Prostate gland (tissue), 2 donors: ENCODE results near the gene CSRNP2. TPM values are rescaled to one million over a fixed set of nuclear protein-coding genes. Genes with fewer than 3 reads are reported as not detected.
A peak's percentile ranks its signal among the peaks of the same experiment; 100 is the strongest.

Experiments
- DNase-seq: peaks from one replicate; pipeline ENCODE4 v3.0.0-alpha.2; 2019; ENCODE audit warnings: low spot score
- H3K27ac ChIP-seq, 2 donors: fragments of 200-600 bp; sonication (generic); 2 replicates each; pipeline ENCODE4 v1.5.1; 2017 to 2019
- H3K27me3 ChIP-seq: fragments of 200-600 bp; sonication (generic); replicated peaks from 2 replicates; pipeline ENCODE4 v1.5.1; 2019; ENCODE audit not compliant: insufficient read depth
- H3K36me3 ChIP-seq, 2 donors: fragments of 200-600 bp; sonication (generic); 1 replicate in 1 of 2; 2 replicates in 1 of 2; pipeline versions ENCODE4 v1.5.1 to v1.8.1; 2017 to 2019
- H3K4me1 ChIP-seq: fragments of 200-600 bp; sonication (generic); replicated peaks from 2 replicates; pipeline ENCODE4 v1.5.1; 2019
- H3K4me3 ChIP-seq, 2 donors: fragments of 200-600 bp; sonication (generic); 2 replicates each; pipeline ENCODE4 v1.5.1; 2017 to 2019
- H3K9me3 ChIP-seq: fragments of 200-600 bp; sonication (generic); 2 replicates; pipeline ENCODE4 v1.5.1; 2017
- POLR2A ChIP-seq: fragments of 450-650 bp; IDR thresholded peaks from one replicate; pipeline ENCODE4 v1.6.1; 2016; ENCODE audit warnings: antibody characterized with exemption, mild to moderate bottlenecking
- POLR2AphosphoS5 ChIP-seq: sonication (generic); formaldehyde crosslinking; IDR thresholded peaks from one replicate; pipeline ENCODE4 v1.6.1; 2017; ENCODE audit warnings: antibody characterized with exemption
- WGBS: methylation state at CpG from one replicate; pipeline ENCODE4 v1.1.5; 2018; 5-methylcytosine and 5-hydroxymethylcytosine counted together
- intact Hi-C: fragments of 100-400 bp; cut with DNase I; formaldehyde crosslinking; loops from one replicate; pipeline ENCODE4 v1.14.2; 2022
- total RNA-seq, 2 donors: library from RNA; depleted of rRNA; stranded (reverse); fragments of >200 nt; gene quantifications; one replicate each; pipeline ENCODE4 v1.1.0, GENCODE V29; 2016
- TF ChIP-seq, protein P1 (sequence below), 4 experiments: fragments of 200-600 bp in 2 of 4; fragments of 450-650 bp in 2 of 4; sonication (generic) in 2 of 4; IDR thresholded peaks; 1 replicate in 3 of 4; 2 replicates in 1 of 4; pipeline ENCODE4 v1.5.1; 2016 to 2019; ENCODE audit warnings: antibody characterized with exemption in 4 of 4, mild to moderate bottlenecking in 2 of 4, moderate library complexity in 2 of 4

The CSRNP2 gene, protein sequence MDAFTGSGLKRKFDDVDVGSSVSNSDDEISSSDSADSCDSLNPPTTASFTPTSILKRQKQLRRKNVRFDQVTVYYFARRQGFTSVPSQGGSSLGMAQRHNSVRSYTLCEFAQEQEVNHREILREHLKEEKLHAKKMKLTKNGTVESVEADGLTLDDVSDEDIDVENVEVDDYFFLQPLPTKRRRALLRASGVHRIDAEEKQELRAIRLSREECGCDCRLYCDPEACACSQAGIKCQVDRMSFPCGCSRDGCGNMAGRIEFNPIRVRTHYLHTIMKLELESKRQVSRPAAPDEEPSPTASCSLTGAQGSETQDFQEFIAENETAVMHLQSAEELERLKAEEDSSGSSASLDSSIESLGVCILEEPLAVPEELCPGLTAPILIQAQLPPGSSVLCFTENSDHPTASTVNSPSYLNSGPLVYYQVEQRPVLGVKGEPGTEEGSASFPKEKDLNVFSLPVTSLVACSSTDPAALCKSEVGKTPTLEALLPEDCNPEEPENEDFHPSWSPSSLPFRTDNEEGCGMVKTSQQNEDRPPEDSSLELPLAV
- 10 to 100 TPM; 27.3 to 46.1 TPM for total RNA-seq

DNA sequence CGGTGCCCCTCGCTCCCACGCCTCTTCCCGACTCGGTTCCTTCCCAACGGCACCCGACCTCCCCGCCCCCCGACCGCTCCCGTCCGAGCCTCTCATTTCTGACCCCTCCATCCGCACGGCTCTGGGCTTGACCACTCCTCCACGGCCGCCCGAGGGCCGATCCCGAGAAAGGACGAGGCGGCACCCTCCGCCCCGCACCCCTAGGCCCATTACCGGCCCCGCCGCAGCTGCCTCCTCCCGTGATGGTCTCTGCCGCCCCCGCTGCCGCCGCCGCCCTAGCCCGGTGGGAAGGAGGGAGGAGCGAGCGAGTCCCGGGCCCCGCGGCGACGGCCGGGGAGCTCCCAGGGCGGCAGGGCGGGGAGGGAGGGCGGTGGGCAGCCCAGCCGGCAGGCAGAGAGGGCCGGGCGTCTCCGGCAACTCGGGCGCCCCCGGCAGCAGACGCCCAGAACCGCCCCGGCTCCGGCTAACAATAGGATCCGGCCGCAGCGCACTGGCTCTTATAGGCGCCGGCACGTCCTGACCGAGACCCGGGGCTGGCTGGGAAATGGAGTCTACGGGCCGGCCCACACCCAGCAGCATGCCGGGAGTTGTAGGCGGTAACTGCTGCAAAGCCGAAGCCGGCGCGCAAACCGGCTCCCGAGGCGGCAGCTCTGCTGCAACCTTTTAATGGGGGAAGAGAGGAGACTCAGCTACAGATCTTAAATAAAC is at the start of gene CSRNP2:
Gene CSRNP2 (minus strand): TSS at position 471 of the 708 bp plus-strand sequence. CDS start 7,035 bp downstream, outside the sequence.
- Histone ChIP-seq H3K36me3 (no peaks in the 10 kb centered on the region), H3K27ac (peak within 1 kb of the TSS; percentile 84 to 90), H3K4me1 (no peaks in the 10 kb centered on the region), H3K4me3 (peak within 1 kb of the TSS; percentile 87 to 94), H3K27me3 (no peaks in the 10 kb centered on the region), H3K9me3 (no peaks in the 10 kb centered on the region)
- WGBS: under 1% methylated on average over 51 of the region's 74 CpGs
- TF ChIP-seq POLR2A: peak; percentile 98
- TF ChIP-seq, protein P1, sequence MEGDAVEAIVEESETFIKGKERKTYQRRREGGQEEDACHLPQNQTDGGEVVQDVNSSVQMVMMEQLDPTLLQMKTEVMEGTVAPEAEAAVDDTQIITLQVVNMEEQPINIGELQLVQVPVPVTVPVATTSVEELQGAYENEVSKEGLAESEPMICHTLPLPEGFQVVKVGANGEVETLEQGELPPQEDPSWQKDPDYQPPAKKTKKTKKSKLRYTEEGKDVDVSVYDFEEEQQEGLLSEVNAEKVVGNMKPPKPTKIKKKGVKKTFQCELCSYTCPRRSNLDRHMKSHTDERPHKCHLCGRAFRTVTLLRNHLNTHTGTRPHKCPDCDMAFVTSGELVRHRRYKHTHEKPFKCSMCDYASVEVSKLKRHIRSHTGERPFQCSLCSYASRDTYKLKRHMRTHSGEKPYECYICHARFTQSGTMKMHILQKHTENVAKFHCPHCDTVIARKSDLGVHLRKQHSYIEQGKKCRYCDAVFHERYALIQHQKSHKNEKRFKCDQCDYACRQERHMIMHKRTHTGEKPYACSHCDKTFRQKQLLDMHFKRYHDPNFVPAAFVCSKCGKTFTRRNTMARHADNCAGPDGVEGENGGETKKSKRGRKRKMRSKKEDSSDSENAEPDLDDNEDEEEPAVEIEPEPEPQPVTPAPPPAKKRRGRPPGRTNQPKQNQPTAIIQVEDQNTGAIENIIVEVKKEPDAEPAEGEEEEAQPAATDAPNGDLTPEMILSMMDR (IDR thresholded peaks at IDR 0.05): peak in 1 of 4 experiments; percentile 29
- TF ChIP-seq POLR2AphosphoS5: peak; percentile 98
- DNase-seq: peak; percentile 97
- intact Hi-C loops: loop anchor here (2.0 to 5.0 kb wide), 3 partner anchors 36 to 258 kb away; partner anchors contain the start of genes LETMD1 and POU6F1

DNA sequence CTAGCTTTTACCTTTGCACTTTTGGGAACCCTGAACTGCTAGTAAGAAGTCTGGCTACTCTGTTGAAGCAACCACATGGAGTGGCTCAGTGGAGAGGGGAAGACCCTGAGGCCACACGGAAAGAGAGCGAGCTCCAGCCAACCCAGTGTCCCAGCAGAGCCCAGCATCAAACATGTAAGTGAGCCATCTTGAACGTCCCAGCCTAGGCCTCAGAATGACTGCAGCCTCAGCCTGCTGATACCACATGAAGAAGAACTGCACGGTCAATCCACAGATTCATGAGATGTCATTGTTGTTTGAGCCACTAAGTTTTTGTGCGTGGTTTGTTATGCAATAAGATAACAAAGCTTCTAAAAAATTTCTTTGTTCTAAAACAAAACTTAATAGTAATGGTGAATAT is 49.3 kb upstream of the CSRNP2 start:
- Histone ChIP-seq H3K27me3 (no peaks in the 10 kb centered on the region), H3K9me3 (no peaks in the 10 kb centered on the region)
- TF ChIP-seq, protein P1 (IDR thresholded peaks at IDR 0.05): no peak
- TF ChIP-seq POLR2AphosphoS5: no peak
- TF ChIP-seq POLR2A: no peak

DNA sequence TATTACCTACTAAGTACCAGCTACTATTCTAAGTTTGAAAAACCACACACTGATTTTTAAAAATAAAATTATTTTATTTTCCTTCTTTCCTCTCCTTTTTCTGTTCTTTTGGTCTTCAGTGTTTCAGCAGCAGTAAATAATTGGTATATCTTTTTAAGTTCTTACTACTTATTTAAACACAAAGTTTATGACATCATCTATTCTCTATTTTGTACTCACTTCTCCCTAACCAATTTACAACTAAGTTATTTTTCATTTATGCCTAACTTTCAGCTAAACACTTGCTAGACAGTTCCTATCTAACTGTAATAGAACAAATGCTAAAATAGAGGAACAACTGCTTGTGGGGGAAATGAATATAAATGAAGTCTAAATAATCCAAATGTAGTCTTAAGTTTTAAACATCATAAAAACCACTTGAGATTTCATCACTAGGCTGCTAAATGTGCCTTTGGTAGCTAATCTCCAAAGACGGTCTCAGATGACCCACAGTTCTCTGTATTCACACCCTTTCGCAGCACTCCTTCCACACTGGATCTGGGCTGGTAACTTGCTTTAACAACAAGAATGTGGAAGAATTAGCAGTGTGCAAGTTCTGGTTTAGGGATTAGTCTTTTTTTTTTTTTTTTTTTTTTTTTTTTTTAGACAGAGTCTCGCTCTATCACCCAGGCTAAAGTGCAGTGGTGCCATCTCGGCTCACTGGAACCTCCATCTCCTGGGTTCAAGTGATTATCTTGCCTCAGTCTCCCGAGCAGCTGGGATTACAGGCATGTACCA is 48.5 kb upstream of the CSRNP2 start:
- WGBS: 91% methylated on average over 5 of the region's 5 CpGs
- intact Hi-C loops: no loop called here
- Histone ChIP-seq H3K36me3 (no peaks in the 10 kb centered on the region), H3K27me3 (no peaks in the 10 kb centered on the region), H3K9me3 (no peaks in the 10 kb centered on the region), H3K4me3 (no peak overlapping the region), H3K4me1 (no peaks in the 10 kb centered on the region), H3K27ac (no peak overlapping the region)
- DNase-seq: no peak
- TF ChIP-seq POLR2A (no peak), POLR2AphosphoS5 (no peak)
- TF ChIP-seq, protein P1 (IDR thresholded peaks at IDR 0.05): no peak

More for the DNA sequence above, 49.3 kb upstream of the CSRNP2 start:
- H3K36me3 ChIP-seq: no peaks in the 10 kb centered on the region
- WGBS: 61% methylated on average over 5 of the region's 5 CpGs
- no peak for DNase-seq
- H3K4me1 ChIP-seq: no peaks in the 10 kb centered on the region
- no peak overlapping the region for H3K4me3 ChIP-seq
- intact Hi-C loops: no loop called here
- H3K27ac ChIP-seq: no peak overlapping the region

DNA sequence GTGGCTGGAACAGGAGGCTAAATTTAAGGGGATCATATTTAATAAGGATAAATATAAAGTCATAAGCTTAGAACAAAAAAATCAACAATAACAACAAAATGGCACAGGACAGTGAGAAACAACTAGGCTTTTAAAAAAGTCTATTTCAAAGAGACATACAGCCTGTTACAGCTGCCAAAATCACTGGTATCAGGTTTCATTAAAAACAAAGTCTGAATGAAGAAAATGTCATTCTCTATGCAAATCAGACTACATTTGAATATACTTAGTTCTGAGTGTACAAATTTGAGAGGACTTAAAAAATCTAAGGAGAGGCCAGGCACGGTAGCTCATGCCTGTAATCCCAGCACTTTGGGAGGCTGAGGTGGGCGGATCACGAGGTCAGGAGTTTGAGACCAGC is 45.5 kb upstream of the CSRNP2 start:
- no peak overlapping the region for H3K27ac ChIP-seq
- H3K36me3 ChIP-seq: no peaks in the 10 kb centered on the region
- no peaks in the 10 kb centered on the region for H3K9me3 ChIP-seq
- TF ChIP-seq POLR2A: no peak
- no peak for TF ChIP-seq POLR2AphosphoS5
- TF ChIP-seq, protein P1 (IDR thresholded peaks at IDR 0.05): no peak
- no peak for DNase-seq
- H3K4me1 ChIP-seq: no peaks in the 10 kb centered on the region
- no peak overlapping the region for H3K4me3 ChIP-seq
- 72% methylated on average over 3 of the region's 3 CpGs for WGBS
- no peaks in the 10 kb centered on the region for H3K27me3 ChIP-seq
- intact Hi-C loops: no loop called here
